ENCODE results near the gene CCDC137. TPM values are rescaled to one million over a fixed set of nuclear protein-coding genes. Genes with fewer than 3 reads are reported as not detected.

The CCDC137 gene
- total RNA-seq = 5.8 and 8.7 TPM in 2 replicates

GRCh38 chr17:81666342-81667191 lies at the start of gene CCDC137, which contains the start of gene OXLD1:
TSS of gene CCDC137 (plus strand) at chr17:81666737. CDS start at chr17:81666767, 30 bp downstream.
TSS of gene OXLD1 (minus strand) at chr17:81666605. CDS start at chr17:81666577, 28 bp downstream.

GRCh38 chr17:81636505-81637288 lies 29.8 kb upstream of the CCDC137 start, which contains the start of the genes NPLOC4 and TSPAN10:
TSS of gene NPLOC4 (minus strand) at chr17:81637112. CDS start at chr17:81636930, 182 bp downstream.
TSS of gene TSPAN10 (plus strand) at chr17:81637196. CDS start at chr17:81642413, 5,217 bp downstream.

GRCh38 chr17:81656118-81656743 lies 10.3 kb upstream of the CCDC137 start, which contains the start of gene PDE6G:
TSS of gene PDE6G (minus strand) at chr17:81656542. CDS start at chr17:81653305, 3,237 bp downstream.

GRCh38 chr17:81683584-81684441 lies 17.3 kb downstream of the CCDC137 start, which contains the start of the genes ARL16 and HGS:
TSS of gene ARL16 (minus strand) at chr17:81683797. CDS start at chr17:81683753, 44 bp downstream.
TSS of gene HGS (plus strand) at chr17:81684011. CDS start at chr17:81684067, 56 bp downstream.

GRCh38 chr17:81702934-81703746 lies 36.6 kb downstream of the CCDC137 start, which contains the start of gene MRPL12:
TSS of gene MRPL12 (plus strand) at chr17:81703367. CDS start at chr17:81703502, 135 bp downstream.

GRCh38 chr17:81711814-81712467 lies 45.4 kb downstream of the CCDC137 start, which contains the start of gene SLC25A10:
TSS of gene SLC25A10 (plus strand) at chr17:81712284. CDS start at chr17:81712427, 143 bp downstream.

Other genes starting within 250 kb of the CCDC137 start
- 1,714 and 6,233 TPM in 2 replicates for gene ACTG1, start 153.9 kb upstream of the CCDC137 start, total RNA-seq
- under 0.01 and 1.9 TPM in 2 replicates for gene FSCN2, start 138.4 kb upstream of the CCDC137 start, total RNA-seq
- gene FAAP100, start 114.4 kb upstream of the CCDC137 start, total RNA-seq = 15.1 and 22.9 TPM in 2 replicates
- 44.3 and 48.9 TPM in 2 replicates for gene NPLOC4, start 29.6 kb upstream of the CCDC137 start, total RNA-seq
- 0.21 and 0.48 TPM in 2 replicates for gene TSPAN10, start 29.5 kb upstream of the CCDC137 start, total RNA-seq
- gene PDE6G, start 10.2 kb upstream of the CCDC137 start, total RNA-seq = 0.72 TPM in 1 of 2 replicates, not detected in the other
- gene OXLD1, start 132 bp upstream of the CCDC137 start, total RNA-seq = 57.8 and 61.0 TPM in 2 replicates
- gene ARL16, start 17.1 kb downstream of the CCDC137 start, total RNA-seq = 21.7 and 27.2 TPM in 2 replicates
- 91.4 and 114 TPM in 2 replicates for gene HGS, start 17.3 kb downstream of the CCDC137 start, total RNA-seq
- gene MRPL12, start 36.6 kb downstream of the CCDC137 start, total RNA-seq = 6.3 and 9.8 TPM in 2 replicates
- 27.9 and 34.5 TPM in 2 replicates for gene SLC25A10, start 45.5 kb downstream of the CCDC137 start, total RNA-seq
- not detected in 2 replicates for gene GCGR, start 137.4 kb downstream of the CCDC137 start, total RNA-seq
- 31.5 and 63.1 TPM in 2 replicates for gene MCRIP1, start 166.6 kb downstream of the CCDC137 start, total RNA-seq
- gene PPP1R27, start 168.3 kb downstream of the CCDC137 start, total RNA-seq = not detected in 2 replicates
- 624 and 855 TPM in 2 replicates for gene P4HB, start 193.8 kb downstream of the CCDC137 start, total RNA-seq
- gene ARHGDIA, start 204.6 kb downstream of the CCDC137 start, total RNA-seq = 124 and 148 TPM in 2 replicates
- gene ALYREF, start 224.8 kb downstream of the CCDC137 start, total RNA-seq = 61.4 and 116 TPM in 2 replicates
- 130 and 132 TPM in 2 replicates for gene ANAPC11, start 225.0 kb downstream of the CCDC137 start, total RNA-seq
- gene NPB, start 235.5 kb downstream of the CCDC137 start, total RNA-seq = 1.9 and 2.6 TPM in 2 replicates
- 24.3 and 34.5 TPM in 2 replicates for gene PCYT2, start 244.7 kb downstream of the CCDC137 start, total RNA-seq